Measurements from ENCODE around the gene FAM83C.

GRCh38 chr20:35235881-35236280, 56.3 kb downstream of the FAM83C start:
- no peak for TF ChIP-seq POLR2A (IDR thresholded peaks at IDR 0.05; ENCODE audit: low read depth, low read length)
- no peak for TF ChIP-seq TAF1 (IDR thresholded peaks at IDR 0.05; ENCODE audit: low read depth, low read length)
- no peak for TF ChIP-seq POLR2AphosphoS5 (IDR thresholded peaks at IDR 0.05; ENCODE audit: low read depth, low read length)
- TF ChIP-seq SPI1 (IDR thresholded peaks at IDR 0.05; ENCODE audit: low read depth, low read length) = no peak
- TF ChIP-seq PAX5 (IDR thresholded peaks at IDR 0.05; ENCODE audit: insufficient read depth, low read length, severe bottlenecking) = no peak
- TF ChIP-seq POU2F2 (IDR thresholded peaks at IDR 0.05; ENCODE audit: low read depth, low read length) = no peak
